GM12878 (cell line): ENCODE measurements around the gene PRMT7.
A peak's percentile ranks its signal among the peaks of the same experiment; 100 is the strongest.

Source experiments
- CBFB ChIP-seq: IDR thresholded peaks from 2 replicates; pipeline ENCODE4 v1.6.1; 2016; ENCODE audit warnings: antibody characterized with exemption, low read depth
- EZH2 ChIP-seq: IDR thresholded peaks from 2 replicates; pipeline ENCODE4 v1.6.1; 2012; ENCODE audit warnings: low read depth, mild to moderate bottlenecking, control low read depth, inconsistent platforms, low read length, borderline replicate concordance; ENCODE audit not compliant: control insufficient read depth
- HDAC6 ChIP-seq: fragments of 200-600 bp; sonication (generic); IDR thresholded peaks from one replicate; pipeline ENCODE4 v1.8.0; 2017; ENCODE audit warnings: antibody characterized with exemption; ENCODE audit not compliant: unreplicated experiment
- POLR2A ChIP-seq: IDR thresholded peaks from 2 replicates; pipeline ENCODE4 v1.6.1; 2011; ENCODE audit warnings: low read depth, mild to moderate bottlenecking, low read length
- SP1 ChIP-seq: IDR thresholded peaks from one replicate; pipeline ENCODE4 v1.6.1; 2011; ENCODE audit warnings: low read depth, low read length
- ZNF24 ChIP-seq: fragments of 450-650 bp; IDR thresholded peaks from 2 replicates; pipeline ENCODE4 v1.6.1; 2017; ENCODE audit warnings: antibody characterized with exemption, mild to moderate bottlenecking
- ZNF274 ChIP-seq: IDR thresholded peaks from one replicate; pipeline ENCODE4 v1.8.0; 2011; ENCODE audit not compliant: insufficient read length, insufficient read depth
- TF ChIP-seq, protein P1 (sequence below), 3 experiments: IDR thresholded peaks in 2 of 3; conservative IDR thresholded peaks in 1 of 3; 2 replicates each; pipeline ENCODE4 v1.5.1; 2011; ENCODE audit warnings: low read depth in 3 of 3, low read length in 3 of 3, mild to moderate bottlenecking in 3 of 3, control low read depth in 2 of 3, moderate library complexity in 2 of 3, inconsistent platforms in 1 of 3, mixed read lengths in 1 of 3; ENCODE audit not compliant: control insufficient read depth in 2 of 3, insufficient read depth in 1 of 3; ENCODE audit errors: extremely low read depth in 1 of 3
- TF ChIP-seq, protein P2 (sequence below): fragments of 450-650 bp; IDR thresholded peaks from 2 replicates; pipeline ENCODE4 v1.6.1; 2014; ENCODE audit warnings: mild to moderate bottlenecking

DNA sequence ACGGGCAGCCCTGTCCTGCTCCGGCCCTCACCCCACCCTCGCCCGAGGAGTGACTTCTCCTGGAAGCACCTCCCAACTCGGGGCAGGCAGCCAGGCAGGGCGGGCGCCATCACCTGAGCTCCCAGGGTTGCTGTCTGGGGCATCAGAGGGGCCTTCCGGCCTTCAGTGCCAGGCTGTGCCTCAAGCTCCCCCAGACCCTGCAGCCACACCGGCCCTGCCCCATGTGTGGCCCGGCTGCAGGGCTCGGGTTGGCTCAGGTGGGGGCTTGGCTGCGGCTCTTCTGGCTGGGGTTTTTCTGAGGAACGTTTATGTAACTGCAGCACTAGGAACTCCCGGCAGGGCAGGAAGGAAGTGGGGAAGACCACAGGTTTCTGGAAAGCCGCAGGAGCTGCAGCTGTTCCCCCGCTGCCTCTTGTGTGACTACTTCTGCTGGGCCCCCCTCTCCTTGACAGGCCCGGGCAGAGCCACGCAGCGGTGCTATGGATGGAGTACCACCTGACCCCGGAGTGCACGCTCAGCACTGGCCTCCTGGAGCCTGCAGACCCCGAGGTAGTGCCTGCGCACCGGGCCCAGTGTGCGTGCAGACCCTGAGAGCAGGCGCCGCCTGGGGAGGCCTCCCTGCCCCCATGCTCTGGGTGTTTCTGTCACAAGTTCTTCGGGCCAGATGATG, 45.6 kb downstream of the PRMT7 start:
- TF ChIP-seq ZNF274 (no peak), EZH2 (no peak), CBFB (peak; percentile 98), ZNF24 (no peak), SP1 (peak; percentile 54), HDAC6 (no peak), POLR2A (peak; percentile 36; the same call in 1 of the 2 replicates)
- TF ChIP-seq, protein P1, sequence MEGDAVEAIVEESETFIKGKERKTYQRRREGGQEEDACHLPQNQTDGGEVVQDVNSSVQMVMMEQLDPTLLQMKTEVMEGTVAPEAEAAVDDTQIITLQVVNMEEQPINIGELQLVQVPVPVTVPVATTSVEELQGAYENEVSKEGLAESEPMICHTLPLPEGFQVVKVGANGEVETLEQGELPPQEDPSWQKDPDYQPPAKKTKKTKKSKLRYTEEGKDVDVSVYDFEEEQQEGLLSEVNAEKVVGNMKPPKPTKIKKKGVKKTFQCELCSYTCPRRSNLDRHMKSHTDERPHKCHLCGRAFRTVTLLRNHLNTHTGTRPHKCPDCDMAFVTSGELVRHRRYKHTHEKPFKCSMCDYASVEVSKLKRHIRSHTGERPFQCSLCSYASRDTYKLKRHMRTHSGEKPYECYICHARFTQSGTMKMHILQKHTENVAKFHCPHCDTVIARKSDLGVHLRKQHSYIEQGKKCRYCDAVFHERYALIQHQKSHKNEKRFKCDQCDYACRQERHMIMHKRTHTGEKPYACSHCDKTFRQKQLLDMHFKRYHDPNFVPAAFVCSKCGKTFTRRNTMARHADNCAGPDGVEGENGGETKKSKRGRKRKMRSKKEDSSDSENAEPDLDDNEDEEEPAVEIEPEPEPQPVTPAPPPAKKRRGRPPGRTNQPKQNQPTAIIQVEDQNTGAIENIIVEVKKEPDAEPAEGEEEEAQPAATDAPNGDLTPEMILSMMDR (IDR thresholded peaks at IDR 0.05 in 2 of 3, conservative IDR thresholded peaks at IDR 0.05 in 1 of 3; ENCODE audit: control insufficient read depth in 2 of 3, extremely low read depth in 1 of 3, insufficient read depth in 1 of 3, low read depth in 3 of 3, low read length in 3 of 3), result no peak
- TF ChIP-seq, protein P2, sequence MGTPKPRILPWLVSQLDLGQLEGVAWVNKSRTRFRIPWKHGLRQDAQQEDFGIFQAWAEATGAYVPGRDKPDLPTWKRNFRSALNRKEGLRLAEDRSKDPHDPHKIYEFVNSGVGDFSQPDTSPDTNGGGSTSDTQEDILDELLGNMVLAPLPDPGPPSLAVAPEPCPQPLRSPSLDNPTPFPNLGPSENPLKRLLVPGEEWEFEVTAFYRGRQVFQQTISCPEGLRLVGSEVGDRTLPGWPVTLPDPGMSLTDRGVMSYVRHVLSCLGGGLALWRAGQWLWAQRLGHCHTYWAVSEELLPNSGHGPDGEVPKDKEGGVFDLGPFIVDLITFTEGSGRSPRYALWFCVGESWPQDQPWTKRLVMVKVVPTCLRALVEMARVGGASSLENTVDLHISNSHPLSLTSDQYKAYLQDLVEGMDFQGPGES, result no peak
